H9 (cell line): ENCODE results near the gene MBOAT2. TPM values are rescaled to one million over a fixed set of nuclear protein-coding genes. Genes with fewer than 3 reads are reported as not detected.

Experiments
- DNase-seq: peaks from one replicate; pipeline ENCODE4 v3.0.0-alpha.2; 2017
- H2AFZ ChIP-seq: one replicate; pipeline ENCODE4 v1.6.1; 2013; ENCODE audit warnings: mild to moderate bottlenecking, low read length, control low read depth, moderate library complexity
- H2AK5ac ChIP-seq: 2 replicates; pipeline ENCODE4 v1.6.1; 2013; ENCODE audit warnings: low read length, control low read depth, mixed read lengths; ENCODE audit not compliant: insufficient read length
- H2BK120ac ChIP-seq: one replicate; pipeline ENCODE4 v1.6.1; 2013; ENCODE audit warnings: low read depth, mild to moderate bottlenecking, low read length, control low read depth, inconsistent platforms; ENCODE audit not compliant: poor library complexity, severe bottlenecking
- H2BK12ac ChIP-seq: 2 replicates; pipeline ENCODE4 v1.6.1; 2013; ENCODE audit warnings: low read length, control low read depth, mixed read lengths, low read depth; ENCODE audit not compliant: insufficient read length
- H2BK15ac ChIP-seq: 2 replicates; pipeline ENCODE4 v1.6.1; 2013; ENCODE audit warnings: low read depth, low read length, control low read depth
- H2BK20ac ChIP-seq: one replicate; pipeline ENCODE4 v1.6.1; 2013; ENCODE audit warnings: low read depth, mild to moderate bottlenecking, low read length, control low read depth, inconsistent platforms; ENCODE audit not compliant: poor library complexity, severe bottlenecking
- H2BK5ac ChIP-seq: 2 replicates; pipeline ENCODE4 v1.6.1; 2013; ENCODE audit warnings: low read length, control low read depth, mixed read lengths; ENCODE audit not compliant: insufficient read length
- H3K14ac ChIP-seq: 2 replicates; pipeline ENCODE4 v1.6.1; 2013; ENCODE audit warnings: low read length, control low read depth; ENCODE audit not compliant: insufficient read depth
- H3K18ac ChIP-seq: 2 replicates; pipeline ENCODE4 v1.6.1; 2013; ENCODE audit warnings: low read depth, mild to moderate bottlenecking, mixed read lengths, low read length, control low read depth; ENCODE audit not compliant: insufficient read length
- H3K23ac ChIP-seq: 2 replicates; pipeline ENCODE4 v1.6.1; 2013; ENCODE audit warnings: low read length, control low read depth, mixed read lengths, low read depth; ENCODE audit not compliant: insufficient read length
- H3K23me2 ChIP-seq: 2 replicates; pipeline ENCODE4 v1.6.1; 2013; ENCODE audit warnings: low read depth, mild to moderate bottlenecking, mixed read lengths, low read length, control low read depth; ENCODE audit not compliant: insufficient read length, poor library complexity, severe bottlenecking
- H3K27ac ChIP-seq: 2 replicates; pipeline ENCODE4 v1.5.1; 2013; ENCODE audit warnings: low read length, control low read depth, mixed read lengths, low read depth; ENCODE audit not compliant: insufficient read length
- H3K27me3 ChIP-seq: 2 replicates; pipeline ENCODE4 v1.6.1; 2013; ENCODE audit warnings: low read length, control low read depth, inconsistent platforms; ENCODE audit not compliant: insufficient read depth
- H3K4ac ChIP-seq: 2 replicates; pipeline ENCODE4 v1.6.1; 2013; ENCODE audit warnings: low read depth, mild to moderate bottlenecking, control low read depth, inconsistent platforms, low read length, moderate library complexity
- H3K4me1 ChIP-seq: 2 replicates; pipeline ENCODE4 v1.6.1; 2013; ENCODE audit warnings: low read length, control low read depth, inconsistent platforms; ENCODE audit not compliant: insufficient read depth
- H3K4me2 ChIP-seq: 2 replicates; pipeline ENCODE4 v1.6.1; 2013; ENCODE audit warnings: low read length, control low read depth, mixed read lengths; ENCODE audit not compliant: insufficient read length, insufficient read depth
- H3K56ac ChIP-seq: 2 replicates; pipeline ENCODE4 v1.6.1; 2013; ENCODE audit warnings: low read depth, mild to moderate bottlenecking, mixed read lengths, low read length, control low read depth; ENCODE audit not compliant: insufficient read length
- H3K79me1 ChIP-seq: 2 replicates; pipeline ENCODE4 v1.6.1; 2013; ENCODE audit warnings: low read depth, mild to moderate bottlenecking, moderate library complexity, low read length, control low read depth, inconsistent platforms; ENCODE audit not compliant: insufficient read depth, poor library complexity, severe bottlenecking
- H3K79me2 ChIP-seq: 2 replicates; pipeline ENCODE4 v1.6.1; 2013; ENCODE audit warnings: low read length, control low read depth, inconsistent platforms; ENCODE audit not compliant: insufficient read depth
- H3K9ac ChIP-seq: 2 replicates; pipeline ENCODE4 v1.6.1; 2013; ENCODE audit warnings: low read length, control low read depth, mixed read lengths; ENCODE audit not compliant: insufficient read length; ENCODE audit errors: extremely low read depth
- H3K9me3 ChIP-seq: one replicate; pipeline ENCODE4 v1.6.1; 2013; ENCODE audit warnings: low read depth, low read length, inconsistent platforms; ENCODE audit not compliant: control insufficient read depth
- H3T11ph ChIP-seq: one replicate; pipeline ENCODE4 v1.6.1; 2013; ENCODE audit warnings: mild to moderate bottlenecking, low read length, control low read depth, inconsistent platforms
- H4K20me1 ChIP-seq: one replicate; pipeline ENCODE4 v1.6.1; 2013; ENCODE audit not compliant: control insufficient read depth, insufficient read length, insufficient read depth
- H4K5ac ChIP-seq: 2 replicates; pipeline ENCODE4 v1.6.1; 2013; ENCODE audit warnings: low read depth, mild to moderate bottlenecking, mixed read lengths, low read length, control low read depth; ENCODE audit not compliant: insufficient read length
- H4K8ac ChIP-seq: replicated peaks from 2 replicates; pipeline ENCODE4 v1.6.1; 2013; ENCODE audit warnings: low read length, control low read depth, mixed read lengths, low read depth; ENCODE audit not compliant: insufficient read length
- H4K91ac ChIP-seq: 2 replicates; pipeline ENCODE4 v1.6.1; 2013; ENCODE audit warnings: low read depth, mild to moderate bottlenecking, moderate library complexity, mixed read lengths, low read length, control low read depth; ENCODE audit not compliant: insufficient read length
- H3K27ac Mint-ChIP-seq, 3 experiments: 2 replicates in 2 of 3; 3 replicates in 1 of 3; pipeline ENCODE4 v1.8.0; 2020 to 2021; ENCODE audit warnings: mixed read lengths in 3 of 3, mild to moderate bottlenecking in 1 of 3, moderate library complexity in 1 of 3
- H3K27me3 Mint-ChIP-seq: 2 replicates; pipeline ENCODE4 v1.8.0; 2021; ENCODE audit warnings: low read depth, mild to moderate bottlenecking, moderate library complexity, mixed read lengths
- H3K36me3 Mint-ChIP-seq, 3 experiments: 2 replicates in 2 of 3; 3 replicates in 1 of 3; pipeline ENCODE4 v1.8.0; 2020 to 2021; ENCODE audit warnings: low read depth in 3 of 3, mixed read lengths in 3 of 3; ENCODE audit not compliant: insufficient read depth in 1 of 3
- H3K4me1 Mint-ChIP-seq, 2 experiments: 2 replicates each; pipeline ENCODE4 v1.8.0; 2020; ENCODE audit warnings: mixed read lengths in 2 of 2
- H3K4me3 Mint-ChIP-seq, 2 experiments: 2 replicates in 1 of 2; 3 replicates in 1 of 2; pipeline ENCODE4 v1.8.0; 2020 to 2021; ENCODE audit warnings: mild to moderate bottlenecking in 2 of 2, mixed read lengths in 2 of 2, moderate library complexity in 1 of 2
- H3K9me3 Mint-ChIP-seq, 2 experiments: 2 replicates in 1 of 2; 3 replicates in 1 of 2; pipeline ENCODE4 v1.8.0; 2020; ENCODE audit warnings: mild to moderate bottlenecking in 2 of 2, mixed read lengths in 2 of 2, moderate library complexity in 1 of 2
- WGBS: extraction: QIAGEN DNeasy Blood & Tissue Kit; methylation state at CpG from one replicate; pipeline ENCODE4 v1.1.7; 2013; ENCODE audit warnings: missing lambda C conversion rate, low lambda C conversion rate, mixed read lengths; ENCODE audit not compliant: insufficient read length; ENCODE audit errors: extremely low coverage; 5-methylcytosine and 5-hydroxymethylcytosine counted together
- total RNA-seq: library from RNA; stranded (reverse); gene quantifications from 2 replicates; pipeline ENCODE4 v1.2.1, GENCODE V29; 2021
- TF ChIP-seq, protein P1 (sequence below): fragments of 200-600 bp; sonication (generic); conservative IDR thresholded peaks from 3 replicates; pipeline ENCODE4 v1.8.0; 2021; ENCODE audit warnings: antibody characterized with exemption, mild to moderate bottlenecking

MBOAT2 gene
- total RNA-seq, 1 experiment from 2014 or later, result 20.2 TPM

DNA sequence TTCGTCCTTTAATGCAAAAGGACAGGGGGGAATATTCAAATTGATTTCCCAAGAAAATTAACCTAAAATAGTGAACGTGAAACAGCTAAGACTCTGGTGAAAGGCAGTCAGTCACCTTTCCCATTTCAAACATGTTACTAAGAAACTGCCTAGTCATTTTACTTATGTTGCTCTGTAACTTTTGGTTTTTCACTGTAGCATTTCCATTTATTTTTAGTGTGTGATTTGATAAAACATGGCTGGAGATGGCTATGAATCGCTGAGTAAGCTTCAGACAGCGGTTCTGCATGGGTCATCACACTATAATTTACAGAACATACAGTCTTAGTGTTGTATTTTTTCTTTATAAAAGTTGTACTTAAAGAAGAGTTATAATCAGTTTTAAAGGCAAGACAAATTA lies 150.1 kb downstream of the MBOAT2 start:
- no peak overlapping the region for H3T11ph ChIP-seq
- H3K56ac ChIP-seq, result no peak overlapping the region
- no peaks in the 10 kb centered on the region for H3K9me3 Mint-ChIP-seq
- no peak overlapping the region for H3K27ac Mint-ChIP-seq
- no peak for DNase-seq
- no peaks in the 10 kb centered on the region for H4K20me1 ChIP-seq
- no peaks in the 10 kb centered on the region for H3K79me2 ChIP-seq
- no CpG with 5 or more reads among the region's 4 CpGs for WGBS
- H2BK20ac ChIP-seq, result no peak overlapping the region
- H3K9me3 ChIP-seq, result no peaks in the 10 kb centered on the region
- no peaks in the 10 kb centered on the region for H3K79me1 ChIP-seq
- H2BK5ac ChIP-seq, result no peak overlapping the region
- H3K14ac ChIP-seq, result no peak overlapping the region
- no peak overlapping the region for H3K23ac ChIP-seq
- no peak overlapping the region for H3K9ac ChIP-seq
- H2BK12ac ChIP-seq, result no peak overlapping the region
- peaks cover 0 to 14% (median 3%) of the 10 kb centered on the region in 3 experiments; a peak in 4 of 7 replicates for H3K36me3 Mint-ChIP-seq
- no peak overlapping the region for H4K91ac ChIP-seq
- TF ChIP-seq, protein P1, sequence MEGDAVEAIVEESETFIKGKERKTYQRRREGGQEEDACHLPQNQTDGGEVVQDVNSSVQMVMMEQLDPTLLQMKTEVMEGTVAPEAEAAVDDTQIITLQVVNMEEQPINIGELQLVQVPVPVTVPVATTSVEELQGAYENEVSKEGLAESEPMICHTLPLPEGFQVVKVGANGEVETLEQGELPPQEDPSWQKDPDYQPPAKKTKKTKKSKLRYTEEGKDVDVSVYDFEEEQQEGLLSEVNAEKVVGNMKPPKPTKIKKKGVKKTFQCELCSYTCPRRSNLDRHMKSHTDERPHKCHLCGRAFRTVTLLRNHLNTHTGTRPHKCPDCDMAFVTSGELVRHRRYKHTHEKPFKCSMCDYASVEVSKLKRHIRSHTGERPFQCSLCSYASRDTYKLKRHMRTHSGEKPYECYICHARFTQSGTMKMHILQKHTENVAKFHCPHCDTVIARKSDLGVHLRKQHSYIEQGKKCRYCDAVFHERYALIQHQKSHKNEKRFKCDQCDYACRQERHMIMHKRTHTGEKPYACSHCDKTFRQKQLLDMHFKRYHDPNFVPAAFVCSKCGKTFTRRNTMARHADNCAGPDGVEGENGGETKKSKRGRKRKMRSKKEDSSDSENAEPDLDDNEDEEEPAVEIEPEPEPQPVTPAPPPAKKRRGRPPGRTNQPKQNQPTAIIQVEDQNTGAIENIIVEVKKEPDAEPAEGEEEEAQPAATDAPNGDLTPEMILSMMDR, result no peak
- no peak overlapping the region for H4K5ac ChIP-seq
- no peaks in the 10 kb centered on the region for H3K27me3 ChIP-seq
- no peak overlapping the region for H3K18ac ChIP-seq
- no peak overlapping the region for H2BK120ac ChIP-seq
- H3K4me1 ChIP-seq, result no peaks in the 10 kb centered on the region
- H3K4me3 Mint-ChIP-seq, result no peak overlapping the region
- H3K27ac ChIP-seq, result no peak overlapping the region
- H3K23me2 ChIP-seq, result no peaks in the 10 kb centered on the region
- no peak overlapping the region for H4K8ac ChIP-seq
- no peak overlapping the region for H2AK5ac ChIP-seq
- H3K4me2 ChIP-seq, result no peak overlapping the region
- no peak overlapping the region for H3K4ac ChIP-seq
- H3K4me1 Mint-ChIP-seq, result peaks cover 6 to 11% of the 10 kb centered on the region in 2 experiments
- H2BK15ac ChIP-seq, result no peak overlapping the region
- no peaks in the 10 kb centered on the region; the same call in 1 of the 2 replicates for H3K27me3 Mint-ChIP-seq
- no peak overlapping the region for H2AFZ ChIP-seq
